ENCODE results near the gene COQ4.
A peak's percentile ranks its signal among the peaks of the same experiment; 100 is the strongest.
"Not testable (repeated sequence)": the region's sequence is repeated elsewhere in the genome, so short reads cannot be mapped to it uniquely, and the experiment has no call there.

Gene COQ4

DNA sequence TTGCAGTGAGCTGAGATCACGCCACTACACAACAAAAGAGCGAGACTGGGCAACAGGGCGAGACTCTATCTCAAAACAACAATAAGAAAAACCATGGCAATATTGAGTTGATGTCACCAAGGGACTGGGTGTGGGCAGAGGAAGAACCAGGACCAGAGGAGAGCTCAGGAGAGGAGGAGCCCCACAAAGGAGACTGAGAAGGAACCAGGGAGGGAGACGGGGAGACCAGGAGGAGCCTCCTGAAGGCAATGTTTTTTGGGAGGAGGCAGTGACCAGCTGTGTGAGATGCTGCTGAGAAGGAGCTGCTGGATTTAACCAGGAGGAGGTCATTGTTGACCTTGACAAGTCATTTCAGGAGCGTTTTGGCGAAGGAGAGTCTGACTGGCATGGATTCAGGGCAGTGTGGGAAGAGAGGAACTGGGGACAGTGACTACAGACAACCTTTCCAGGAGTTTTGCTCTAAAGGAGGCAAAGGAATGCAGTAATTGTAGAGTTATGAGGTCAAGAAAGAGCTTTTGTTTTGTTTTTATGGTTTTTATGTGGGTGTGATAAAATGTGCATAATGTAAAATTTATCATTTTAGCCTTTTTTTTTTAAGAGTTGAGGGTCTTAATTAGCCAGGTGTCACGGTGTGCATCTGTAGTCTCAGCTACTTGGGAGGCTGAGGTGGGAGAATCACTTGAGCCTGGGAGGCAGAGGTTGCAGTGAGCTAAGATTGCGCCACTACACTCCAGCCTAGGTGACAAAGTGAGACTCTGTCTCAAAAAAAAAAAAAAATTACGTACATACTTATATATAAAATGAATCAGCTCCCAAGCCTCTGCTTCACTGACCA lies 18.3 kb upstream of the COQ4 start:
- no peak for DNase-seq

DNA sequence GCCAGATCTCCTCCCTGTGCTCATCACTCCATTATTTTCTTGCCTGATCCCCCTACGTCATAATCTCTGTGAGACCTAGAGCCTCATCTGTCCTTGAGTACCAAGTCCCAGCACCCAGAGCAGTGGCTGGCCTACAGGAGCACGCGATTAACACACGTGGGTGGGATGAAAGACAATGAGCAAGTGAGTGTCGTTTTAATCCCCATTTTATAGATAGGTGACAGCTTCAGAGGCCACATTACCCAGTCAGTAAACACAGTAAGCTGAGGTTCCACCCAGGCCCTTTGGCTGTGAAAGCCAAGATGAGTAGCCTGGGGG lies 17.7 kb upstream of the COQ4 start:
- no peak for DNase-seq

DNA sequence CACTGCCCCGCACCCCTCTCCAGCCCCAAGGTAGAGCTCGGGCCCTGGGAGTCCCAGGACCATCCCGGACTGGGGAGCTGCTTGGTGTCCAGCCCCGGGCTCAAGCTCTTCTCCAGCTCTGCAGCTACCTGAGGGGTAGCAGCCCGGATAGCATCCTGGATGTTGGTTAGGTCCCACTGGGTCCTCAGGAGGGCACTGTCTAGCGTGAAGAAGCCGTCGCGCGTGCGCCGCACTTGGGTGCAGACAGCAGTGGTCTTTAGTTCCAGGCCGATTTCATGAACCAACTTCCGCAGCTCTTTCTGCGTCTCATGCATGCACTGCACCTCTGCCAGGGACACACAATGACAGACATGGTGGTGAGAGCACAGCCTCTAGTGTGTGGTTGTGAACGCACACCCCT lies 13.1 kb upstream of the COQ4 start:
- DNase-seq, result no peak

- DNase-seq, result no peak
Observed at GRCh38 chr9:128310461-128310860, 12.2 kb upstream of the COQ4 start.

DNA sequence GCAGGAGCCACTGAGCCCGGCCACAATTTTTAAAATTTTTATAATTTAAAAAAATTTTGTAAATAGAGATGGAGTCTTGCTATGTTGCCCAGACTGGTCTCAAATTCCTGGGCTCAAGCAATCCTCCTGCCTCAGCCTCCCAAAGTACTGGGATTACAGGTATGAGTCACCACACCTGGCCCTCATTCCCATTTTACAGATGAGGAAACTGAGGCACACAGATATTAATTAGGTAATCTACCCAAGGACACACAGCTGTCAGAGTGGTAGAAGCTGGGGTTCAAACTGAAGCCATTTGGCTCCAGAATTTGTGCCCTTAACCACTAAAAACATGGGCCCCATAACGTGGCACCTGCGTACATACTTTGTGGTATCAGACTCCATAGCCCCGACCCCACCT lies 7.9 kb upstream of the COQ4 start:
- DNase-seq, result no peak

DNA sequence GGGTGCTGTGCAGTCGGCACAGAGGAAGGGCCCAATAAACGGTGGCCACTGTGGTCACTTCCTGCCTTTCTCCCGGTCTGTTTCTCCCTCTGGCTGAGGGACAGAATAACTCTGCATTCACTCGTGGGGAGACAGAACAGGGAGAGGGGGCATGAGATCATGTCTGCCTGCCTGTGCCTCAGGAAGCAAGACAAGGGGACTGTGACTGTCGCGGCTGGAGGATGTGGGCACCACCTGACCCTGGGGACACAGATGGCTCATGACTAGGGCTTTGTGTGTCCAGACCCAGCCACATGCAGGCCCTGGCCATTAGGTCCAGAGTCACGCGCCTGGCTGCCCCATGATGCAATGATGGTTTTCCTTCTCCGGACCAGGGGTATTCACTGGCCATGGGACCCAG lies 6.2 kb upstream of the COQ4 start:
- DNase-seq, result no peak

DNA sequence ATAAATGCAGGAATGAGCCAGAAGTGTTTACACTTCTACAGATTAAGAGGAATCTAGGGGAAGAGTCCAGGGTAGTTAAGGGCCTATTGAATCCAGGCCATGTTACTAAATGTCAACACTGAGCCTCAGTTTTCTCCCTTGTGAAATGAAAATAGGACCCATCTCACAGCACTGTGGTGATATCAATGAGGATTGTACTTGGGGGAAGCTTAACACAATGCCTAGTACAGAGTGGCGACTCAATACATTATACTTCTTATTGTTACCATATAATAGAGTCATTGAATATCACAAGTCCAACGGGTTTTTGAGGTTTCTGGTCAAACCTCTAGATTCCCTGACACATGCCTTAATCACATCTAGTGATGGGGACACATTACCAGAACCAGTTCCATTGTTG lies 5.0 kb upstream of the COQ4 start:
- DNase-seq, result no peak

GRCh38 chr9:128321343-128321742 lies 1.3 kb upstream of the COQ4 start:
- DNase-seq, result no peak

DNA sequence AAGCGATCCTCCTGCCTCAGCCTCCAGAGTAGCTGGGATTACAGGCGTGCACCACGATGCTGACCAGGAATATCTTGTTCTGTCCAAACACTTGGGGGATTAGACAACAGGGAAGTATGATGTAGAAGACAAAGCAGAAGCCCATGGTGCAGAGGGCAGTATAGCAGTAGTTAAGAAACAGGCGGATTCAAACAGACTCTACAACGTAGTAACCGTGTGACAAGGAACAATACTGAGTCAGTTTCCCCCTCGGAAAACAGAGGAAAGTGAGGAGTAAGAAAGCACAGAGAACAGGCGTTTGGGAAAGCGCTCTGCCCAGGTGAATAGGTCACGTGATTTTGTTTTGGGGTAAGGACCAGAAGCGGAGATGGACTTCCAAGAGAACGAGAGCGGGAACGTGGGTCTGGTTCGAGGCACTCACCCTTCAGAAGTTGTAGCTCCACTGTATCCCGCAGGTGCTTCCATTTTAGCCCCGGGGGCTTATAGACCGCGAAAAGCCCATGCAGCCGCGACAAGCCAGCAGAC lies 698 bp upstream of the COQ4 start:
- peak; percentile 1 for DNase-seq

- peak; percentile 42 for DNase-seq
Observed at GRCh38 chr9:128323212-128323730, 632 bp downstream of the COQ4 start.

- peak; percentile 24 for DNase-seq
Observed at GRCh38 chr9:128323791-128324190, 1.2 kb downstream of the COQ4 start.

- DNase-seq, result no peak
Observed at GRCh38 chr9:128324401-128324800, 1.8 kb downstream of the COQ4 start.

- no peak for DNase-seq
Observed at GRCh38 chr9:128325629-128326028, 3.0 kb downstream of the COQ4 start.

GRCh38 chr9:128333451-128333869 lies 10.8 kb downstream of the COQ4 start:
- DNase-seq, result no peak

GRCh38 chr9:128335161-128335560 lies 12.5 kb downstream of the COQ4 start:
- DNase-seq, result no peak

DNA sequence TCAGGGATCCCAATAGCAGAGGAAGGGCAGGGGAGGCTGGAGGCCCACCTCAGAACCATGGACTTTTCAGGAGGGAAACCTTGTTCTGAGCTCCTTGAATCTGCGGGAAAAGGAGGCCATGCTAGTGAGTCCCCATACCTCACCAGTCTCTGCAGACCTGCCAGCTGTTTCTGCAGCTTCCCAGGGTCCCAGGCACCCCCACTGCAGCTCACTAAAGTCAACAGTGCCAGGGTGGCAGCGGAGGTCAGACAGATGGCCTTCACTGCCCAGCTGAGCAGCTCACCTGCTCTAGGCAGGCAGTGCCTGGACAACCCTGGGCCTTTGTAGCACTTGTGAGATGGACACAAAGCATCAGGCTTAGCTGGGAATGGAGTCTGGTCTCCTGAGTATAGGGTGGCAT lies 13.3 kb downstream of the COQ4 start:
- DNase-seq, result no peak

GRCh38 chr9:128337936-128338335 lies 15.3 kb downstream of the COQ4 start:
- no peak for DNase-seq

- DNase-seq, result not testable (repeated sequence)
Observed at GRCh38 chr9:128338852-128339614, 16.4 kb downstream of the COQ4 start.

GRCh38 chr9:128339761-128340690 lies 17.4 kb downstream of the COQ4 start, which contains the start of gene SLC27A4:
TSS of gene SLC27A4 (plus strand) at chr9:128340527. CDS start at chr9:128343133, 2,606 bp downstream.
- DNase-seq, result peak; percentile 71

DNA sequence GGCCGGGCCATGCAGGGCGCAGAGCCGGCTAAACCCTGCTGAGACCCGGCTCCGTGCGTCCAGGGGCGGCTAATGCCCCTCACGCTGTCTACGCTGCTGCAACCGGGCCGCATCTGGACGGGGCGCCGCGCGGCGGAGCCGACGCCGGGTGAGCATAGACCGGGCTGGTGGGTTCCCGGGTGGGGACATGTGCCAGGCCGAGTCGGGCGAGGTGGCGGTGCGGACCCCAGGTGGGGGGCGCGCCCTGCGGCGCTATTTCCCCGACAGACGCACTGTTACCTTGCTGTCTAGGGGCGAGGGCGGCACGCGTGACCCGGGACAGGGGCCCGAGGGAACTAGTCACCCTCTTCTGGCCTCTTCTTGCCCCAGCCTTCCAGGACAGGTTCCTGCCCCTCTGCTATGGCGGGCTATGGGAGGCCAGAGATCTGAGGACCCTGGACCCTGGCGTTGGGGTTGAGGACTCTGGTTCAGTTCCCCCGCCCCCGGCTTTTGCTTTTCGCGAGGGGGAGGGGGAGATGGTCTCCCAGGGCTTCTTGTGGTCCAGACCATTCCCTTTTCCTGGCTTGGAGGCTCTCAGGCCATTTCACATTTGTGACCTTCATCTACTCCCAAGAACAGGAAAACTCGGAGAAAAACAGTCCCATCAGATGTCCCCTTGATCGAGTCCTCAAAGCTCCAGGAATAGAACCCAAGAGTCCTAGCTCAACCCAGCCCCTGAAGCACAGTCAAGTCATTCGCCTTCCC lies 18.2 kb downstream of the COQ4 start:
- no peak for DNase-seq

DNA sequence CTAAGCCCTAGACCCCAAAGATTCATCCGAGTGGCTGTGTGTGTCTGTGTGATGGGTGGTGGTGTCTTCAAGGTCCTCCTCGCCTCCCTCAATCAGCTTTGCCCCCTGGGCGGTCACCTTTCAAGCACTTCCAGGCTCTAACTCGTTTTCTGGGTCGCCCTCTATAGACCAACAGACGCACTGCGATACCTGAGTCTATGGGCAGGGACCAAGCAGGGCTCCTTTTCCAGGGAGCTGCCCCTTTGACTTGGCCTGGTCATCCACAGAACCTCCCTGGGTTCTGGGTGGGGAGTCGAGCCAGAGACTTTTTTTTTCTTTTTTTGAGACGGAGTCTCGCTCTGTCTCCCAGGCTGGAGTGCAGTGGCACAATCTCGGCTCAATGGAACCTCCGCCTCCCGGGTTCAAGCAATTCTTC lies 18.8 kb downstream of the COQ4 start:
- peak; percentile 64 for DNase-seq
